HepG2 (cell line): ENCODE data around the gene UAP1L1. TPM values are rescaled to one million over a fixed set of nuclear protein-coding genes. Genes with fewer than 3 reads are reported as not detected.

Source experiments
- CREBL2 ChIP-seq: sonication (generic); formaldehyde crosslinking; IDR thresholded peaks from 2 replicates; pipeline ENCODE4 v1.8.1; 2023; ENCODE audit warnings: missing genetic modification reagents, mild to moderate bottlenecking, borderline replicate concordance
- KDM6A ChIP-seq: IDR thresholded peaks from 2 replicates; pipeline ENCODE4 v1.6.1; 2016; ENCODE audit warnings: low read depth
- KLF13 ChIP-seq: sonication (generic); formaldehyde crosslinking; IDR thresholded peaks from 2 replicates; pipeline ENCODE4 v1.4.0; 2020; ENCODE audit warnings: mild to moderate bottlenecking, missing genetic modification reagents
- KMT2B ChIP-seq: IDR thresholded peaks from 2 replicates; pipeline ENCODE4 v1.6.1; 2016; ENCODE audit warnings: missing genetic modification reagents, missing compliant biosample characterization
- MXI1 ChIP-seq: IDR thresholded peaks from 3 replicates; pipeline ENCODE4 v1.6.1; 2012; ENCODE audit warnings: low read depth, low read length, inconsistent platforms, borderline replicate concordance
- REL ChIP-seq: sonication (generic); formaldehyde crosslinking; conservative IDR thresholded peaks from 2 replicates; pipeline ENCODE4 v1.8.0; 2022; ENCODE audit warnings: mild to moderate bottlenecking, missing genetic modification reagents, moderate library complexity
- RERE ChIP-seq: IDR thresholded peaks from 2 replicates; pipeline ENCODE4 v1.6.1; 2016; ENCODE audit warnings: low read depth, missing genetic modification reagents, missing compliant biosample characterization
- ZBTB46 ChIP-seq: sonication (generic); formaldehyde crosslinking; IDR thresholded peaks from 2 replicates; pipeline ENCODE4 v1.4.0; 2020; ENCODE audit warnings: mild to moderate bottlenecking, missing genetic modification reagents, borderline replicate concordance
- ZBTB7B ChIP-seq: sonication (generic); formaldehyde crosslinking; IDR thresholded peaks from 2 replicates; pipeline ENCODE4 v1.4.0; 2020; ENCODE audit warnings: missing genetic modification reagents
- ZNF12 ChIP-seq: sonication (generic); formaldehyde crosslinking; IDR thresholded peaks from 2 replicates; pipeline ENCODE4 v1.5.0; 2020; ENCODE audit warnings: missing genetic modification reagents
- ZNF337 ChIP-seq: sonication (generic); formaldehyde crosslinking; IDR thresholded peaks from 2 replicates; pipeline ENCODE4 v1.5.1; 2020; ENCODE audit warnings: missing genetic modification reagents, low read depth, mild to moderate bottlenecking, borderline replicate concordance
- ZNF589 ChIP-seq: sonication (generic); formaldehyde crosslinking; conservative IDR thresholded peaks from 2 replicates; pipeline ENCODE4 v1.8.0; 2022; ENCODE audit warnings: mild to moderate bottlenecking, moderate library complexity, missing genetic modification reagents
- ZNF646 ChIP-seq: sonication (generic); formaldehyde crosslinking; IDR thresholded peaks from 2 replicates; pipeline ENCODE4 v1.9.0; 2021; ENCODE audit warnings: mild to moderate bottlenecking, missing genetic modification reagents
- ZNF713 ChIP-seq: sonication (generic); formaldehyde crosslinking; IDR thresholded peaks from 2 replicates; pipeline ENCODE4 v1.4.0; 2020; ENCODE audit warnings: mild to moderate bottlenecking, missing genetic modification reagents
- polyA plus RNA-seq, 8 experiments: library from polyadenylated mRNA; depleted of rRNA in 3 of 8; stranded (reverse) in 7 of 8; unstranded in 1 of 8; fragments of >200 nt; fragmentation: Illumina TruSeq in 4 of 8; extraction: Trizol in 4 of 8; gene quantifications; 2 replicates each; pipeline versions ENCODE4 v1.2.1 to v1.2.3, GENCODE V29; 2011 to 2016; ENCODE audit warnings: low read depth in 4 of 8, missing spikeins in 1 of 8, mixed read lengths in 1 of 8; ENCODE audit not compliant: insufficient read depth in 1 of 8
- total RNA-seq, 5 experiments: library from RNA; depleted of rRNA; stranded (reverse); fragments of >200 nt; fragmentation: Illumina TruSeq; extraction: Trizol; gene quantifications; 2 replicates each; pipeline ENCODE4 v1.2.3, GENCODE V29; 2016; ENCODE audit warnings: low read depth in 1 of 5

The UAP1L1 gene
- total and polyA plus RNA-seq, 2 of the 13 experiments (the other 11 are each of a cell fraction or from before 2014, with no cell fraction given): 5.4 to 6.4 TPM

DNA sequence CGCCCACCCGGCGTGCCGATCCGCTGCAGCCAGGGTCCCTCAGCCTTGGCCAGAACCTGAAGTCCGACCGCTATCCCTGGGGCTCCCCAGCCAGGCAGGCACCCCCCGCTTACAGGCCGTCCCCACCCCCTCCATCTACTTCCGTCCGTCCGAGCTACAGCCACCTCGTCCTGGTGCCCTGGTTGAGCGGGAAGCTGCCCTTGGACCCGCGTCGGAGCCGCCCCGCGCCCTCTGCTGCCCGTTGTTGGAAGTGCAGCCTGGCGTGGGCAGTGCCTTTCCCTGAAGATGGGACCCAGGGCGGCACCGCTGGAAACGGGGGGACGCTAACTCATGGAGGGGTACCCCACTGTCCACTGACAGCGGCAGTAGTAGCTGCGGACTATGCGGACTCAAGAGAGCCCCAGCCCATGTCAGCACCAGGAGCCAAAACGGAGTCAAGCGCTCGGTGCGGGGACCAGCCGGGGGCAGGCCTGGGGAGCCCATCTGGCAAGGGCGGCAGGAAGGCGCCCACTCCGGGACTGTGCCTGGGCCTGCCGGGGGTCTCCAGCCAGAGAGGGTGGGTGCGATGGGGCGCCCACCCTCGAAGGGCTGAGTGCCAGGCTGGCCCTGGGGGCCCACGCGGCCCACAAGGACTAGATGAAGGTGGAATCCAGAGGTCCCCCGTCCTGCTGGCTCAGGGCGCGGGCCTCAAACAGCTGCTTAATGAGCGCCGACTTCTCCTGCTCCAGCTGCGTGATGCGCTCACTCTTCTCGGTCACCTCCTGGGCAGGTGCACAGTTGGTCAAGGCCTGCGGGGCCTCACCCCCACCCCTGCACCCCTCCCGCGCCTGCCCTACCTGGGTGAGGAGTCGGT lies 13.1 kb upstream of the UAP1L1 start (continued):
- TF ChIP-seq ZNF646 (CRISPR knock-in tag) (no peak), REL (no peak), ZBTB46 (CRISPR knock-in tag) (no peak), ZNF589 (CRISPR knock-in tag) (no peak), RERE (CRISPR knock-in tag) (no peak), ZNF337 (CRISPR knock-in tag) (no peak), KLF13 (no peak), CREBL2 (no peak), KMT2B (CRISPR knock-in tag) (no peak), ZNF713 (CRISPR knock-in tag) (no peak), MXI1 (peak; percentile 34; the same call in 1 of the 3 replicates), KDM6A (CRISPR knock-in tag) (no peak), ZBTB7B (peak; percentile 49; the same call in 1 of the 2 replicates), ZNF12 (CRISPR knock-in tag) (no peak)
